ENCODE results near the gene VTCN1. TPM values are rescaled to one million over a fixed set of nuclear protein-coding genes. Genes with fewer than 3 reads are reported as not detected.

The VTCN1 gene
- total RNA-seq = not detected in 2 replicates

GRCh38 chr1:117210831-117211261, at the start of gene VTCN1:
Gene VTCN1, minus strand, starts transcription at chr1:117210927. Its CDS starts 72 bp downstream, at chr1:117210855.

DNA sequence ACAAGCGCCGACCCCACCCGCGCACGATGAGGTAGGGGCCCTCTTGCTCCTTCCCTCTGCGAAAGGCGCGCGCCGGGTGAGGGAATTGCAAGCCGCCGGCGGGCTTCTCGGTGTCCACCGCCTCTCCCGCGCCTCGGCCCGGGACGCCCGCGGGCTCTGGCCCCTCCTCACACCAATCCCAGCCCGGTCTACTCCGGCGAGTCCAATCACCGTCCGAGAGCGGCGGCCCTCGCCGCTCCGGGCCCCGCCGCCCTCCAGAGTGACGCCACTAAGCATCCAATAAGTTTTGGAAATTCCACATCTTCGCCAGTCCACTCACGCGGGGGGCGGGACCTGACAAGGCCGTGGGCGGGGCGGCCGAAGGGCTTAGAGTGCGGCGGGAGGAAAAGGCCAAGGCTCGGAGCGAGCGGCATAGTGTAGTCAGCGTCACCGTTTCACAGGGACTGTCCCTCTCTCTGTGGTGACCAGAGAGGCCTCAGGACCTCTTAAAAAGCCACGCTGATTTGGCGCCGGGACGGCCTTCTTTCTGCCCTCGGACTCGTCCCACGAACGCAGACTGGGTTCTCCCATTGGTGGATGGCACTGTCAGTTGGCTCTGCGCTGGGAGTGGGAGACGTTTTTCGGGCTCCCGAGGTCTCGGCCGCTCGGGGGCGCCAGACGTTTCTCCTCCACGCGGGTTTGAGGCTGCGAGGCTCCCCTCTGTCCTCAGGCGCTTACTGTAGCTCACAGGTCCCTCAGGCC, 89.0 kb downstream of the VTCN1 start, which contains the start of gene TRIM45:
Gene TRIM45, minus strand, starts transcription at position 161 of the 741 bp plus-strand sequence. CDS start 548 bp downstream, outside the sequence.

Other genes with a start within 250 kb of the VTCN1 start
- under 0.01 and 0.54 TPM in 2 replicates for gene CD101, start 209.2 kb downstream of the VTCN1 start, total RNA-seq
- gene TTF2, start 150.6 kb downstream of the VTCN1 start, total RNA-seq = 9.9 and 14.8 TPM in 2 replicates
- gene TRIM45, start 89.2 kb downstream of the VTCN1 start, total RNA-seq = 1.1 and 3.1 TPM in 2 replicates
- 19.7 and 25.1 TPM in 2 replicates for gene MAN1A2, start 156.5 kb upstream of the VTCN1 start, total RNA-seq

Data from cardiac atrium fibroblast (primary cell).